Right lobe of liver (tissue), 6 donors: ENCODE measurements around the gene TDRKH. TPM values are rescaled to one million over a fixed set of nuclear protein-coding genes. Genes with fewer than 3 reads are reported as not detected.

Experiments
- ATAC-seq, 4 donors: fragments of 200-7000 bp; cut with Tn5 transposase; one replicate each; pipeline ENCODE4 v1.9.1; 2020; ENCODE audit warnings: mild to moderate bottlenecking in 4 of 4, moderate library complexity in 4 of 4
- DNase-seq, 3 donors: peaks; one replicate each; pipeline ENCODE4 v3.0.0-alpha.2; 2020
- H3K27ac ChIP-seq, 3 donors: fragments of 200-600 bp; one replicate each; pipeline ENCODE4 v1.8.0; 2022
- H3K27me3 ChIP-seq, 2 donors: fragments of 200-600 bp; one replicate each; pipeline ENCODE4 v1.8.0; 2022
- H3K36me3 ChIP-seq, 4 donors: fragments of 200-600 bp; sonication (generic) in 1 of 4; one replicate each; pipeline versions ENCODE4 v1.5.1 to v1.8.0; 2017 to 2022; ENCODE audit warnings: control low read depth in 1 of 4
- H3K4me1 ChIP-seq, 4 donors: fragments of 200-600 bp; sonication (generic) in 1 of 4; one replicate each; pipeline versions ENCODE4 v1.5.1 to v1.8.0; 2017 to 2022; ENCODE audit warnings: control low read depth in 1 of 4
- H3K4me3 ChIP-seq, 3 donors: fragments of 200-600 bp; one replicate each; pipeline ENCODE4 v1.8.0; 2022
- H3K9me3 ChIP-seq, 4 donors: fragments of 200-600 bp; sonication (generic) in 1 of 4; one replicate each; pipeline versions ENCODE4 v1.5.1 to v1.8.0; 2017 to 2022; ENCODE audit warnings: control low read depth in 1 of 4
- CTCF ChIP-seq, 4 donors: fragments of 200-600 bp in 3 of 4; fragments of 450-650 bp in 1 of 4; IDR thresholded peaks; one replicate each; pipeline versions ENCODE4 v1.5.1 to v1.8.0; 2016 to 2022; ENCODE audit warnings: antibody characterized with exemption in 4 of 4, mild to moderate bottlenecking in 2 of 4
- POLR2A ChIP-seq: fragments of 450-650 bp; IDR thresholded peaks from one replicate; pipeline ENCODE4 v1.6.1; 2017; ENCODE audit warnings: antibody characterized with exemption, mild to moderate bottlenecking
- WGBS: methylation state at CpG from one replicate; pipeline ENCODE4 v1.1.6; 2018; ENCODE audit warnings: low coverage, low lambda C conversion rate; ENCODE audit not compliant: insufficient coverage; ENCODE audit errors: missing lambda C conversion rate; 5-methylcytosine and 5-hydroxymethylcytosine counted together
- intact Hi-C, 2 donors: fragments of 100-400 bp; cut with DNase I; formaldehyde crosslinking; loops; one replicate each; pipeline versions ENCODE4 v1.11.2 to v1.14.1; 2022
- total RNA-seq, 6 experiments: library from RNA; depleted of rRNA in 2 of 6; stranded (reverse); fragments of >200 nt in 2 of 6; fragmentation: NEBNext Ultra II Directional in 3 of 6; extraction: Animal tissue kit (Norgen Biotek cat#: 25700) in 3 of 6; gene quantifications; one replicate each; pipeline versions ENCODE4 v1.1.0 to v1.2.4, GENCODE V29; 2016 to 2023
- donor health status: DM: no; HTN: yes; CAD: no.
- donor health status: DM: no; HTN: no; CAD: no.
- donor health status: DM: no; HTN: no; CAD: no.
- donor health status: DM: no; HTN: yes; CAD: no.
- donor health status: DM: no; HTN: yes; CAD: no.

Gene TDRKH
- total RNA-seq, 6 experiments from 2014 or later = 1.7 to 12.1 (median 3.3) TPM

- Histone ChIP-seq H3K9me3 (no peaks in the 10 kb centered on the region), H3K4me3 (no peak overlapping the region), H3K4me1 (no peaks in the 10 kb centered on the region), H3K36me3 (no peaks in the 10 kb centered on the region), H3K27me3 (no peaks in the 10 kb centered on the region), H3K27ac (no peak overlapping the region)
- no peak for DNase-seq
- WGBS = 88% methylated on average over 5 of the region's 5 CpGs
- TF ChIP-seq POLR2A (no peak), CTCF (IDR thresholded peaks at IDR 0.05) (no peak)
- no peak for ATAC-seq
- intact Hi-C loops = no loop called here
Observed at GRCh38 chr1:151798571-151798970, 8.3 kb upstream of the TDRKH start.

- intact Hi-C loops = no loop called here
- DNase-seq = peak in 1 of 3 donors; percentile 28
Observed at GRCh38 chr1:151790940-151791651, 796 bp upstream of the TDRKH start.

GRCh38 chr1:151787689-151788088, 2.6 kb downstream of the TDRKH start:
- 88% methylated on average over 3 of the region's 3 CpGs for WGBS
- intact Hi-C loops = no loop called here
- H3K4me3 ChIP-seq = no peak overlapping the region
- H3K27ac ChIP-seq = no peak overlapping the region
- ATAC-seq (no peak), DNase-seq (no peak)
- no peaks in the 10 kb centered on the region for H3K9me3 ChIP-seq
- no peaks in the 10 kb centered on the region for H3K27me3 ChIP-seq
- no peaks in the 10 kb centered on the region for H3K36me3 ChIP-seq
- peaks cover 0 to 11% (median 0%) of the 10 kb centered on the region in 4 donors for H3K4me1 ChIP-seq
- TF ChIP-seq CTCF (IDR thresholded peaks at IDR 0.05) (no peak), POLR2A (no peak)

More at GRCh38 chr1:151790940-151791651, 796 bp upstream of the TDRKH start:
- peak in 3 of 4 donors; percentile 1 to 28 (median 26) for ATAC-seq
- H3K27me3 ChIP-seq = no peaks in the 10 kb centered on the region
- no peak for TF ChIP-seq POLR2A
- no peak for TF ChIP-seq CTCF (IDR thresholded peaks at IDR 0.05)
- no peaks in the 10 kb centered on the region for H3K9me3 ChIP-seq
- H3K36me3 ChIP-seq = no peaks in the 10 kb centered on the region
- H3K4me3 ChIP-seq = peak overlapping the region; percentile 55 to 70 (median 55)
- H3K4me1 ChIP-seq = peaks cover 0 to 11% (median 0%) of the 10 kb centered on the region in 4 donors
- no peak overlapping the region for H3K27ac ChIP-seq
- WGBS = under 1% methylated on average over 28 of the region's 52 CpGs

GRCh38 chr1:151783796-151784195, 6.5 kb downstream of the TDRKH start:
- peak in 3 of 4 donors; percentile 20 to 46 (median 24) for ATAC-seq
- Histone ChIP-seq H3K27ac (no peak overlapping the region), H3K27me3 (no peaks in the 10 kb centered on the region), H3K4me3 (no peak overlapping the region), H3K9me3 (no peaks in the 10 kb centered on the region), H3K4me1 (no peaks in the 10 kb centered on the region), H3K36me3 (peaks cover 0 to 5% (median 0%) of the 10 kb centered on the region in 4 donors)
- TF ChIP-seq CTCF (IDR thresholded peaks at IDR 0.05) (no peak), POLR2A (no peak)
- WGBS = 67% methylated on average over 2 of the region's 2 CpGs
- intact Hi-C loops = no loop called here
- no peak for DNase-seq
